Astrocyte (in vitro differentiated cells and primary cell): ENCODE measurements around the gene SRGAP2B. TPM values are rescaled to one million over a fixed set of nuclear protein-coding genes. Genes with fewer than 3 reads are reported as not detected.
"Not testable (repeated sequence)": the region's sequence is repeated elsewhere in the genome, so short reads cannot be mapped to it uniquely, and the experiment has no call there.

Experiments used
- DNase-seq: peaks from one replicate; pipeline ENCODE4 v3.0.0-alpha.2; 2010; ENCODE audit warnings: low read depth
- FAIRE-seq: peaks from 2 replicates; lab custom pipeline; 2011; peaks lifted over from hg19 to GRCh38; lab: Jason Lieb, UNC
- H2AFZ ChIP-seq: 2 replicates; pipeline ENCODE4 v1.6.0; 2012; ENCODE audit warnings: low read depth, low read length, inconsistent platforms
- H3K27ac ChIP-seq: 2 replicates; pipeline ENCODE4 v1.5.1; 2011; ENCODE audit warnings: low read depth, low read length, inconsistent platforms
- H3K27me3 ChIP-seq: 2 replicates; pipeline ENCODE4 v1.6.0; 2011; ENCODE audit warnings: low read length, inconsistent platforms; ENCODE audit not compliant: insufficient read depth
- H3K36me3 ChIP-seq: 2 replicates; pipeline ENCODE4 v1.5.1; 2011; ENCODE audit warnings: low read length, inconsistent platforms; ENCODE audit not compliant: insufficient read depth
- H3K4me1 ChIP-seq: 2 replicates; pipeline ENCODE4 v1.5.1; 2011; ENCODE audit warnings: low read length, inconsistent platforms; ENCODE audit not compliant: insufficient read depth
- H3K4me2 ChIP-seq: 2 replicates; pipeline ENCODE4 v1.6.0; 2012; ENCODE audit warnings: low read length, inconsistent platforms
- H3K4me3 ChIP-seq: 2 replicates; pipeline ENCODE4 v1.5.1; 2011; ENCODE audit warnings: low read depth, mild to moderate bottlenecking, low read length, inconsistent platforms; ENCODE audit not compliant: insufficient read depth
- H3K79me2 ChIP-seq: 2 replicates; pipeline ENCODE4 v1.6.0; 2012; ENCODE audit warnings: mild to moderate bottlenecking, low read length, inconsistent platforms; ENCODE audit not compliant: insufficient read depth
- H3K9ac ChIP-seq: 2 replicates; pipeline ENCODE4 v1.6.0; 2012; ENCODE audit warnings: mild to moderate bottlenecking, low read length, inconsistent platforms
- H3K9me3 ChIP-seq: 2 replicates; pipeline ENCODE4 v1.5.1; 2012; ENCODE audit warnings: low read depth, mild to moderate bottlenecking, low read length, inconsistent platforms; ENCODE audit not compliant: insufficient read depth
- H4K20me1 ChIP-seq: 2 replicates; pipeline ENCODE4 v1.6.0; 2012; ENCODE audit warnings: low read length, inconsistent platforms; ENCODE audit not compliant: insufficient read depth
- H3K27ac Mint-ChIP-seq: one replicate; pipeline ENCODE4 v1.8.0; 2021; ENCODE audit warnings: mild to moderate bottlenecking, mixed read lengths; ENCODE audit not compliant: unreplicated experiment
- H3K27me3 Mint-ChIP-seq: one replicate; pipeline ENCODE4 v1.8.0; 2021; ENCODE audit warnings: low read depth, mixed read lengths; ENCODE audit not compliant: unreplicated experiment
- H3K36me3 Mint-ChIP-seq: one replicate; pipeline ENCODE4 v1.8.0; 2021; ENCODE audit warnings: low read depth, mixed read lengths; ENCODE audit not compliant: unreplicated experiment
- H3K4me1 Mint-ChIP-seq: one replicate; pipeline ENCODE4 v1.8.0; 2021; ENCODE audit warnings: low read depth, mixed read lengths; ENCODE audit not compliant: unreplicated experiment
- H3K4me3 Mint-ChIP-seq: one replicate; pipeline ENCODE4 v1.8.0; 2021; ENCODE audit warnings: mild to moderate bottlenecking, moderate library complexity, mixed read lengths; ENCODE audit not compliant: unreplicated experiment
- H3K9me3 Mint-ChIP-seq: one replicate; pipeline ENCODE4 v1.8.0; 2021; ENCODE audit warnings: mild to moderate bottlenecking, mixed read lengths; ENCODE audit not compliant: unreplicated experiment
- total RNA-seq: library from RNA; stranded (reverse); gene quantifications from 2 replicates; pipeline ENCODE4 v1.2.1, GENCODE V29; 2021

The SRGAP2B gene
- total RNA-seq, 1 donor from 2014 or later, result 72.3 TPM

- H3K36me3 ChIP-seq, H3K27me3 ChIP-seq, H3K27ac ChIP-seq, H3K36me3 Mint-ChIP-seq, H3K27ac Mint-ChIP-seq, H3K4me2 ChIP-seq, H3K4me3 ChIP-seq, H3K4me1 ChIP-seq, H3K79me2 ChIP-seq, H3K4me1 Mint-ChIP-seq, H3K9me3 ChIP-seq, H3K9me3 Mint-ChIP-seq, DNase-seq, H2AFZ ChIP-seq, H3K27me3 Mint-ChIP-seq, H4K20me1 ChIP-seq, FAIRE-seq, H3K9ac ChIP-seq, H3K4me3 Mint-ChIP-seq: not testable (repeated sequence)
Observed at GRCh38 chr1:145078787-145079370, 16.2 kb downstream of the SRGAP2B start.

- H3K9ac ChIP-seq, H3K4me2 ChIP-seq, H3K36me3 Mint-ChIP-seq, H3K9me3 ChIP-seq, H3K27ac ChIP-seq, H3K27me3 ChIP-seq, H3K79me2 ChIP-seq, H3K9me3 Mint-ChIP-seq, H3K4me1 Mint-ChIP-seq, H3K27ac Mint-ChIP-seq, H3K27me3 Mint-ChIP-seq, H2AFZ ChIP-seq, H3K4me1 ChIP-seq, H3K4me3 ChIP-seq, DNase-seq, H3K4me3 Mint-ChIP-seq, FAIRE-seq, H3K36me3 ChIP-seq, H4K20me1 ChIP-seq: not testable (repeated sequence)
Observed at GRCh38 chr1:145077872-145078786, 17.0 kb downstream of the SRGAP2B start.

- not testable (repeated sequence) for H3K4me3 Mint-ChIP-seq, DNase-seq, H3K79me2 ChIP-seq, H3K9ac ChIP-seq, H3K4me2 ChIP-seq, H3K27me3 ChIP-seq, H3K36me3 Mint-ChIP-seq, H3K36me3 ChIP-seq, H3K4me1 Mint-ChIP-seq, H3K9me3 Mint-ChIP-seq, H3K27ac ChIP-seq, H2AFZ ChIP-seq, FAIRE-seq, H3K27ac Mint-ChIP-seq, H3K9me3 ChIP-seq, H4K20me1 ChIP-seq, H3K27me3 Mint-ChIP-seq, H3K4me1 ChIP-seq, H3K4me3 ChIP-seq
Observed at GRCh38 chr1:145076877-145077276, 18.3 kb downstream of the SRGAP2B start.

GRCh38 chr1:145074021-145074559 lies 21.0 kb downstream of the SRGAP2B start:
- H3K4me3 Mint-ChIP-seq, result not testable (repeated sequence)

GRCh38 chr1:145071569-145071968 lies 23.6 kb downstream of the SRGAP2B start:
- DNase-seq, H3K9ac ChIP-seq, H3K9me3 Mint-ChIP-seq, H3K4me3 ChIP-seq, H3K27me3 ChIP-seq, H3K79me2 ChIP-seq, H3K9me3 ChIP-seq, H4K20me1 ChIP-seq, H3K27ac ChIP-seq, H3K4me3 Mint-ChIP-seq, H3K4me2 ChIP-seq, H3K4me1 ChIP-seq, H3K4me1 Mint-ChIP-seq, H3K36me3 Mint-ChIP-seq, H3K27ac Mint-ChIP-seq, H2AFZ ChIP-seq, H3K36me3 ChIP-seq, H3K27me3 Mint-ChIP-seq, FAIRE-seq: not testable (repeated sequence)

More at GRCh38 chr1:145074021-145074559, 21.0 kb downstream of the SRGAP2B start:
- not testable (repeated sequence) for H3K9me3 Mint-ChIP-seq, H3K27ac Mint-ChIP-seq, H3K27me3 ChIP-seq, H3K9me3 ChIP-seq, H3K4me2 ChIP-seq, H2AFZ ChIP-seq, H3K27me3 Mint-ChIP-seq, H3K4me1 Mint-ChIP-seq, H4K20me1 ChIP-seq, H3K36me3 Mint-ChIP-seq, H3K27ac ChIP-seq, H3K9ac ChIP-seq, H3K36me3 ChIP-seq, FAIRE-seq, H3K4me1 ChIP-seq, H3K4me3 ChIP-seq, DNase-seq, H3K79me2 ChIP-seq
